ENCODE results near the gene SOCS2.

- no peak for TF ChIP-seq POLR2AphosphoS5 (IDR thresholded peaks at IDR 0.05; ENCODE audit: low read depth, low read length)
- no peak for TF ChIP-seq SIN3A (IDR thresholded peaks at IDR 0.05; ENCODE audit: borderline replicate concordance, insufficient read depth, low read length)
- TF ChIP-seq TAF1 (IDR thresholded peaks at IDR 0.05; ENCODE audit: borderline replicate concordance, insufficient read depth, low read length) = no peak
- no peak for TF ChIP-seq REST (IDR thresholded peaks at IDR 0.05; ENCODE audit: insufficient read depth in 1 of 2, low read depth in 2 of 2, low read length in 2 of 2)
- no peak for TF ChIP-seq FOXP2 (optimal IDR thresholded peaks at IDR 0.05; ENCODE audit: borderline replicate concordance, extremely low read depth, extremely low read length, insufficient read depth)
Measured at GRCh38 chr12:93537769-93538168, 34.7 kb upstream of the SOCS2 start.

Measured in PFSK-1 (cell line).